H9 (cell line): ENCODE measurements around the gene HSFX4. TPM values are rescaled to one million over a fixed set of nuclear protein-coding genes. Genes with fewer than 3 reads are reported as not detected.

ENCODE experiments used
- DNase-seq: peaks from one replicate; pipeline ENCODE4 v3.0.0-alpha.2; 2017
- H2AFZ ChIP-seq: one replicate; pipeline ENCODE4 v1.6.1; 2013; ENCODE audit warnings: mild to moderate bottlenecking, low read length, control low read depth, moderate library complexity
- H2AK5ac ChIP-seq: 2 replicates; pipeline ENCODE4 v1.6.1; 2013; ENCODE audit warnings: low read length, control low read depth, mixed read lengths; ENCODE audit not compliant: insufficient read length
- H2BK120ac ChIP-seq: one replicate; pipeline ENCODE4 v1.6.1; 2013; ENCODE audit warnings: low read depth, mild to moderate bottlenecking, low read length, control low read depth, inconsistent platforms; ENCODE audit not compliant: poor library complexity, severe bottlenecking
- H2BK12ac ChIP-seq: 2 replicates; pipeline ENCODE4 v1.6.1; 2013; ENCODE audit warnings: low read length, control low read depth, mixed read lengths, low read depth; ENCODE audit not compliant: insufficient read length
- H2BK15ac ChIP-seq: 2 replicates; pipeline ENCODE4 v1.6.1; 2013; ENCODE audit warnings: low read depth, low read length, control low read depth
- H2BK20ac ChIP-seq: one replicate; pipeline ENCODE4 v1.6.1; 2013; ENCODE audit warnings: low read depth, mild to moderate bottlenecking, low read length, control low read depth, inconsistent platforms; ENCODE audit not compliant: poor library complexity, severe bottlenecking
- H2BK5ac ChIP-seq: 2 replicates; pipeline ENCODE4 v1.6.1; 2013; ENCODE audit warnings: low read length, control low read depth, mixed read lengths; ENCODE audit not compliant: insufficient read length
- H3K14ac ChIP-seq: 2 replicates; pipeline ENCODE4 v1.6.1; 2013; ENCODE audit warnings: low read length, control low read depth; ENCODE audit not compliant: insufficient read depth
- H3K18ac ChIP-seq: 2 replicates; pipeline ENCODE4 v1.6.1; 2013; ENCODE audit warnings: low read depth, mild to moderate bottlenecking, mixed read lengths, low read length, control low read depth; ENCODE audit not compliant: insufficient read length
- H3K23ac ChIP-seq: 2 replicates; pipeline ENCODE4 v1.6.1; 2013; ENCODE audit warnings: low read length, control low read depth, mixed read lengths, low read depth; ENCODE audit not compliant: insufficient read length
- H3K23me2 ChIP-seq: 2 replicates; pipeline ENCODE4 v1.6.1; 2013; ENCODE audit warnings: low read depth, mild to moderate bottlenecking, mixed read lengths, low read length, control low read depth; ENCODE audit not compliant: insufficient read length, poor library complexity, severe bottlenecking
- H3K27ac ChIP-seq: 2 replicates; pipeline ENCODE4 v1.5.1; 2013; ENCODE audit warnings: low read length, control low read depth, mixed read lengths, low read depth; ENCODE audit not compliant: insufficient read length
- H3K27me3 ChIP-seq: 2 replicates; pipeline ENCODE4 v1.6.1; 2013; ENCODE audit warnings: low read length, control low read depth, inconsistent platforms; ENCODE audit not compliant: insufficient read depth
- H3K4ac ChIP-seq: 2 replicates; pipeline ENCODE4 v1.6.1; 2013; ENCODE audit warnings: low read depth, mild to moderate bottlenecking, control low read depth, inconsistent platforms, low read length, moderate library complexity
- H3K4me1 ChIP-seq: 2 replicates; pipeline ENCODE4 v1.6.1; 2013; ENCODE audit warnings: low read length, control low read depth, inconsistent platforms; ENCODE audit not compliant: insufficient read depth
- H3K4me2 ChIP-seq: 2 replicates; pipeline ENCODE4 v1.6.1; 2013; ENCODE audit warnings: low read length, control low read depth, mixed read lengths; ENCODE audit not compliant: insufficient read length, insufficient read depth
- H3K56ac ChIP-seq: 2 replicates; pipeline ENCODE4 v1.6.1; 2013; ENCODE audit warnings: low read depth, mild to moderate bottlenecking, mixed read lengths, low read length, control low read depth; ENCODE audit not compliant: insufficient read length
- H3K79me1 ChIP-seq: 2 replicates; pipeline ENCODE4 v1.6.1; 2013; ENCODE audit warnings: low read depth, mild to moderate bottlenecking, moderate library complexity, low read length, control low read depth, inconsistent platforms; ENCODE audit not compliant: insufficient read depth, poor library complexity, severe bottlenecking
- H3K79me2 ChIP-seq: 2 replicates; pipeline ENCODE4 v1.6.1; 2013; ENCODE audit warnings: low read length, control low read depth, inconsistent platforms; ENCODE audit not compliant: insufficient read depth
- H3K9ac ChIP-seq: 2 replicates; pipeline ENCODE4 v1.6.1; 2013; ENCODE audit warnings: low read length, control low read depth, mixed read lengths; ENCODE audit not compliant: insufficient read length; ENCODE audit errors: extremely low read depth
- H3K9me3 ChIP-seq: one replicate; pipeline ENCODE4 v1.6.1; 2013; ENCODE audit warnings: low read depth, low read length, inconsistent platforms; ENCODE audit not compliant: control insufficient read depth
- H3T11ph ChIP-seq: one replicate; pipeline ENCODE4 v1.6.1; 2013; ENCODE audit warnings: mild to moderate bottlenecking, low read length, control low read depth, inconsistent platforms
- H4K20me1 ChIP-seq: one replicate; pipeline ENCODE4 v1.6.1; 2013; ENCODE audit not compliant: control insufficient read depth, insufficient read length, insufficient read depth
- H4K5ac ChIP-seq: 2 replicates; pipeline ENCODE4 v1.6.1; 2013; ENCODE audit warnings: low read depth, mild to moderate bottlenecking, mixed read lengths, low read length, control low read depth; ENCODE audit not compliant: insufficient read length
- H4K8ac ChIP-seq: replicated peaks from 2 replicates; pipeline ENCODE4 v1.6.1; 2013; ENCODE audit warnings: low read length, control low read depth, mixed read lengths, low read depth; ENCODE audit not compliant: insufficient read length
- H4K91ac ChIP-seq: 2 replicates; pipeline ENCODE4 v1.6.1; 2013; ENCODE audit warnings: low read depth, mild to moderate bottlenecking, moderate library complexity, mixed read lengths, low read length, control low read depth; ENCODE audit not compliant: insufficient read length
- H3K27ac Mint-ChIP-seq, 3 experiments: 2 replicates in 2 of 3; 3 replicates in 1 of 3; pipeline ENCODE4 v1.8.0; 2020 to 2021; ENCODE audit warnings: mixed read lengths in 3 of 3, mild to moderate bottlenecking in 1 of 3, moderate library complexity in 1 of 3
- H3K27me3 Mint-ChIP-seq: 2 replicates; pipeline ENCODE4 v1.8.0; 2021; ENCODE audit warnings: low read depth, mild to moderate bottlenecking, moderate library complexity, mixed read lengths
- H3K36me3 Mint-ChIP-seq, 3 experiments: 2 replicates in 2 of 3; 3 replicates in 1 of 3; pipeline ENCODE4 v1.8.0; 2020 to 2021; ENCODE audit warnings: low read depth in 3 of 3, mixed read lengths in 3 of 3; ENCODE audit not compliant: insufficient read depth in 1 of 3
- H3K4me1 Mint-ChIP-seq, 2 experiments: 2 replicates each; pipeline ENCODE4 v1.8.0; 2020; ENCODE audit warnings: mixed read lengths in 2 of 2
- H3K4me3 Mint-ChIP-seq, 2 experiments: 2 replicates in 1 of 2; 3 replicates in 1 of 2; pipeline ENCODE4 v1.8.0; 2020 to 2021; ENCODE audit warnings: mild to moderate bottlenecking in 2 of 2, mixed read lengths in 2 of 2, moderate library complexity in 1 of 2
- H3K9me3 Mint-ChIP-seq, 2 experiments: 2 replicates in 1 of 2; 3 replicates in 1 of 2; pipeline ENCODE4 v1.8.0; 2020; ENCODE audit warnings: mild to moderate bottlenecking in 2 of 2, mixed read lengths in 2 of 2, moderate library complexity in 1 of 2
- CTCF ChIP-seq: fragments of 200-600 bp; sonication (generic); conservative IDR thresholded peaks from 3 replicates; pipeline ENCODE4 v1.8.0; 2021; ENCODE audit warnings: antibody characterized with exemption, mild to moderate bottlenecking
- WGBS: extraction: QIAGEN DNeasy Blood & Tissue Kit; methylation state at CpG from one replicate; pipeline ENCODE4 v1.1.7; 2013; ENCODE audit warnings: missing lambda C conversion rate, low lambda C conversion rate, mixed read lengths; ENCODE audit not compliant: insufficient read length; ENCODE audit errors: extremely low coverage; 5-methylcytosine and 5-hydroxymethylcytosine counted together
- total RNA-seq: library from RNA; stranded (reverse); gene quantifications from 2 replicates; pipeline ENCODE4 v1.2.1, GENCODE V29; 2021

Gene HSFX4
- total RNA-seq, 1 experiment from 2014 or later = not detected

- no peak within 1 kb of the TSS for H2AFZ ChIP-seq
- H3K4me1 ChIP-seq = no peaks in the 10 kb centered on the region
- H4K5ac ChIP-seq = no peak within 1 kb of the TSS
- no peak within 1 kb of the TSS for H2BK20ac ChIP-seq
- peaks cover 7% of the 10 kb centered on the region for H3K9me3 ChIP-seq
- no peaks in the 10 kb centered on the region for H3K79me2 ChIP-seq
- H3K4ac ChIP-seq = no peak within 1 kb of the TSS
- H2AK5ac ChIP-seq = no peak within 1 kb of the TSS
- H3K27ac Mint-ChIP-seq = peak within 1 kb of the TSS; percentile 98 to 99 (median 99)
- H3T11ph ChIP-seq = no peak within 1 kb of the TSS
- DNase-seq = peak; percentile 96
- H3K27me3 ChIP-seq = no peaks in the 10 kb centered on the region
- peak within 1 kb of the TSS; percentile 71 for H3K9ac ChIP-seq
- no peak within 1 kb of the TSS for H2BK120ac ChIP-seq
- peak within 1 kb of the TSS; percentile 76 to 86 for H3K4me3 Mint-ChIP-seq
- H4K91ac ChIP-seq = no peak within 1 kb of the TSS
- peak within 1 kb of the TSS; percentile 51 for H3K18ac ChIP-seq
- no peak within 1 kb of the TSS for H3K27ac ChIP-seq
- no peaks in the 10 kb centered on the region for H4K20me1 ChIP-seq
- peaks cover 0 to 3% of the 10 kb centered on the region in 2 experiments; a peak in 1 of 4 replicates for H3K4me1 Mint-ChIP-seq
- H3K14ac ChIP-seq = no peak within 1 kb of the TSS; the same call in 1 of the 2 replicates
- peaks cover 37 to 44% of the 10 kb centered on the region in 2 experiments for H3K9me3 Mint-ChIP-seq
- H3K23ac ChIP-seq = no peak within 1 kb of the TSS
- no peak within 1 kb of the TSS for H4K8ac ChIP-seq
- WGBS = no CpG with 5 or more reads among the region's 39 CpGs
- H3K4me2 ChIP-seq = peak within 1 kb of the TSS; percentile 40
- peaks cover 11 to 16% (median 13%) of the 10 kb centered on the region in 3 experiments for H3K36me3 Mint-ChIP-seq
- no peak within 1 kb of the TSS for H2BK15ac ChIP-seq
- peaks cover 3% of the 10 kb centered on the region; the same call in 1 of the 2 replicates for H3K27me3 Mint-ChIP-seq
- H3K79me1 ChIP-seq = no peaks in the 10 kb centered on the region
- H2BK12ac ChIP-seq = no peak within 1 kb of the TSS
- H3K56ac ChIP-seq = no peak within 1 kb of the TSS
- no peak within 1 kb of the TSS for H2BK5ac ChIP-seq
- TF ChIP-seq CTCF = peak; percentile 59
- H3K23me2 ChIP-seq = peaks cover 7% of the 10 kb centered on the region
Measured at GRCh38 chrX:149938427-149938880, 9.1 kb downstream of the HSFX4 start, which contains the start of gene EOLA2. Gene EOLA2 (minus strand): TSS chrX:149938491. CDS start chrX:149933874, 4,617 bp downstream.
